Peyer's patch (tissue), 4 donors: ENCODE measurements around the gene GNG12. TPM values are rescaled to one million over a fixed set of nuclear protein-coding genes. Genes with fewer than 3 reads are reported as not detected.
A peak's percentile ranks its signal among the peaks of the same experiment; 100 is the strongest.

ENCODE experiments used
- DNase-seq, 3 donors: peaks; one replicate each; pipeline ENCODE4 v3.0.0-alpha.2; 2017 to 2019
- H3K27ac ChIP-seq, 4 donors: fragments of 200-600 bp; sonication (generic); one replicate each; pipeline ENCODE4 v1.5.1; 2016 to 2019
- H3K27me3 ChIP-seq, 2 donors: fragments of 200-600 bp; sonication (generic); one replicate each; pipeline ENCODE4 v1.5.1; 2019
- H3K36me3 ChIP-seq, 3 donors: fragments of 200-600 bp; sonication (generic); one replicate each; pipeline ENCODE4 v1.5.1; 2016 to 2019
- H3K4me1 ChIP-seq, 4 donors: fragments of 200-600 bp; sonication (generic); one replicate each; pipeline ENCODE4 v1.5.1; 2016 to 2019
- H3K4me3 ChIP-seq, 4 donors: fragments of 200-600 bp; sonication (generic); 1 replicate in 3 of 4; 2 replicates in 1 of 4; pipeline ENCODE4 v1.5.1; 2016 to 2019; ENCODE audit warnings: mild to moderate bottlenecking in 1 of 4
- H3K9me3 ChIP-seq, 4 donors: fragments of 200-600 bp; sonication (generic); one replicate each; pipeline ENCODE4 v1.5.1; 2016 to 2019; ENCODE audit warnings: mild to moderate bottlenecking in 1 of 4
- POLR2A ChIP-seq, 2 donors: fragments of 450-650 bp; IDR thresholded peaks; one replicate each; pipeline ENCODE4 v1.5.1; 2017; ENCODE audit warnings: antibody characterized with exemption in 2 of 2, mild to moderate bottlenecking in 2 of 2, moderate library complexity in 2 of 2
- total RNA-seq, 4 donors: library from RNA; depleted of rRNA; stranded (reverse); fragments of >200 nt; gene quantifications; one replicate each; pipeline ENCODE4 v1.1.0, GENCODE V29; 2016
- TF ChIP-seq, protein P1 (sequence below), 6 experiments: fragments of 450-650 bp in 4 of 6; fragments of 200-600 bp in 2 of 6; sonication (generic) in 1 of 6; IDR thresholded peaks; one replicate each; pipeline ENCODE4 v1.5.1; 2017 to 2019; ENCODE audit warnings: antibody characterized with exemption in 6 of 6, mild to moderate bottlenecking in 3 of 6, moderate library complexity in 1 of 6

The GNG12 gene
- total RNA-seq, 4 donors from 2014 or later: 61.9 to 271 (median 165) TPM

DNA sequence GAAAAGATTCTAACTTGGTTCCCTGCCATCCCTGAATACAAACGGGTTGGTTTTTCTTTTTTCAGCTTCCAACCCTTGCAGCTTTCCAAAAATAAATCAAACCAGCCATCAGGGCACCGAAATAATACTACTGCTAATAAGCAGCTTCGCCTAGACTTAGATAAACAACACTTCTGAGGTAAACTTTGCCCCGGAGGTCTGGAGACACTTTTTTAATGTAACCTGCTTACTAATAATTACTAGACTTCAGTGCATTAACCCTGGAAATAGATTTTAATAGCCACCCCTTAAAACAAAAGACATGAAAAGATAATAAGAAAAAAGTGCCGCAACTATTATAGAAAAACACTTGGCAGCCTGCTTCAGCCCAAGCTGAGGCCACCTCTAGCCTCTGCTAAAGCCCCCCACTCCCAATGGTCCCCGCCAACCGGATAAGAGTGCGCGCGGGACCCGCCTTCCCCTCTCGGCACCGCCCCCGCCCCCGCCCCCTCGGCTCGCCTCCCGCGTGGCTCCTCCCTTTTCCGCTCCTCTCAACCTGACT is 148.7 kb downstream of the GNG12 start:
- TF ChIP-seq, protein P1, sequence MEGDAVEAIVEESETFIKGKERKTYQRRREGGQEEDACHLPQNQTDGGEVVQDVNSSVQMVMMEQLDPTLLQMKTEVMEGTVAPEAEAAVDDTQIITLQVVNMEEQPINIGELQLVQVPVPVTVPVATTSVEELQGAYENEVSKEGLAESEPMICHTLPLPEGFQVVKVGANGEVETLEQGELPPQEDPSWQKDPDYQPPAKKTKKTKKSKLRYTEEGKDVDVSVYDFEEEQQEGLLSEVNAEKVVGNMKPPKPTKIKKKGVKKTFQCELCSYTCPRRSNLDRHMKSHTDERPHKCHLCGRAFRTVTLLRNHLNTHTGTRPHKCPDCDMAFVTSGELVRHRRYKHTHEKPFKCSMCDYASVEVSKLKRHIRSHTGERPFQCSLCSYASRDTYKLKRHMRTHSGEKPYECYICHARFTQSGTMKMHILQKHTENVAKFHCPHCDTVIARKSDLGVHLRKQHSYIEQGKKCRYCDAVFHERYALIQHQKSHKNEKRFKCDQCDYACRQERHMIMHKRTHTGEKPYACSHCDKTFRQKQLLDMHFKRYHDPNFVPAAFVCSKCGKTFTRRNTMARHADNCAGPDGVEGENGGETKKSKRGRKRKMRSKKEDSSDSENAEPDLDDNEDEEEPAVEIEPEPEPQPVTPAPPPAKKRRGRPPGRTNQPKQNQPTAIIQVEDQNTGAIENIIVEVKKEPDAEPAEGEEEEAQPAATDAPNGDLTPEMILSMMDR (IDR thresholded peaks at IDR 0.05): no peak
- TF ChIP-seq POLR2A (IDR thresholded peaks at IDR 0.05): no peak
- H3K27me3 ChIP-seq: no peaks in the 10 kb centered on the region
- H3K36me3 ChIP-seq: peaks cover 0 to 20% (median 3%) of the 10 kb centered on the region in 3 donors
- no peak for DNase-seq
- H3K27ac ChIP-seq: peak overlapping the region; percentile 67 to 99 (median 86)
- no peaks in the 10 kb centered on the region for H3K9me3 ChIP-seq
- peak overlapping the region; percentile 68 to 89 (median 80) for H3K4me3 ChIP-seq
- H3K4me1 ChIP-seq: peaks cover 0 to 30% (median 6%) of the 10 kb centered on the region in 4 donors

DNA sequence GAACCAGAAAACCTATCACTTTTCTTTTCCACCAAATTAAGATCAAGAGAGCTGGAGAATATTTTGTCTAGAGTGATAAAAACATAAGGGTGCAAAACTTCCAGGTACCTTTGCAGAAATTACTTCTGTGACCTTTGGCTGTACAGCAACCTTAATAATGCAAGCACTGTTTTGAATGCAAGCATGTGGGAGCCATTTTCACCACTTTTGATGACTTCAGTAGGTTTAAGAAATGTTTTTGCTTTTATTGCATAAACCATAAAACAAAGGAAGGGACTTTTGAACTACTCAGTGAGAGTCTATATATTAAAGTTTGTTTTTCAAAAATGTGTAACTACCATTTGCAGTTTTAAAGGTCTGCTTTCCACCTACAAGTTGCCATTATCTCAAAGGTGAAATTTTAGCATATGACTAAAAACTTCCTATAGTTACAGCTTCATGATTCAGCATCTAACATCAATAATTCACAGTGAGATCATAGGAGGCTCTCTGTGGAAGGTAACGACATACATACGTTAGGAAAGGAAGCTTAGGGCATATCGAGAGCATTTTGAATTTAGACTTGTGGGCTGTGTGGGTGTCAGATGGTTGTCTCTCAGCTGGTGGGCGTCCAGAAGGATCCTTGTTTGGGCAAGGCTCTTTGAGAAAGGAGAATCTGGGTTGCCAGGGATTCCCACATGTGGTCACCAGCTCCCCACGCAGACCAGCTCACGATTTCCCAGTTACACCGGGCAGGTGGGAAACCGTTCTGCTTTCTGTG is 149.3 kb downstream of the GNG12 start:
- peak overlapping the region; percentile 67 to 99 (median 86) for H3K27ac ChIP-seq
- no peaks in the 10 kb centered on the region for H3K27me3 ChIP-seq
- no peaks in the 10 kb centered on the region for H3K9me3 ChIP-seq
- peak in 1 of 3 donors; percentile 47 for DNase-seq
- peaks cover 0 to 30% (median 6%) of the 10 kb centered on the region in 4 donors for H3K4me1 ChIP-seq
- TF ChIP-seq, protein P1 (IDR thresholded peaks at IDR 0.05): no peak
- TF ChIP-seq POLR2A (IDR thresholded peaks at IDR 0.05): peak in 1 of 2 donors; percentile 29
- peak overlapping the region in 3 of 4 donors; percentile 77 to 89 (median 82) for H3K4me3 ChIP-seq
- peaks cover 0 to 16% (median 3%) of the 10 kb centered on the region in 3 donors for H3K36me3 ChIP-seq

DNA sequence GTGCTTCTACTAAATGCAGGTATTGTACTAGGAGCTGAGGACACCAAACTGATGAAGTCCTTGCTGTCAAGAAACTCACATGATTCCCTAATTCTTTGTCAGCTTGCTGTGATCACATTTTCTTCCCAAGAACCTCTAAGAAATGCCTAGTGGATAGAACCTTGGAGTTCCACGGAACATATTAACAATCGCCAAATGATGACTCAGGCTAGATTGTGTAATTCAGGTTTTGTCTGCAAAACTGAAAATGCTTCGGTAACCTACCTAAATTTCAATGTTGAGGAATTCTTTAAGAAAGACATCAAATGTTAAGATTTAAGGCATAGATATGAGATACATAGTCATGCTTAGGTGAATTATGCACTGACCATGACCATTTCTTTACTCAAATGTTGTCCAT is 150.0 kb downstream of the GNG12 start:
- Histone ChIP-seq H3K4me1 (peaks cover 0 to 24% (median 6%) of the 10 kb centered on the region in 4 donors), H3K27me3 (no peaks in the 10 kb centered on the region), H3K36me3 (peaks cover 0 to 10% (median 1%) of the 10 kb centered on the region in 3 donors), H3K9me3 (no peaks in the 10 kb centered on the region), H3K27ac (peak overlapping the region in 2 of 4 donors; percentile 80 to 91), H3K4me3 (no peak overlapping the region)
- TF ChIP-seq, protein P1 (IDR thresholded peaks at IDR 0.05): no peak
- no peak for TF ChIP-seq POLR2A (IDR thresholded peaks at IDR 0.05)
- DNase-seq: no peak

DNA sequence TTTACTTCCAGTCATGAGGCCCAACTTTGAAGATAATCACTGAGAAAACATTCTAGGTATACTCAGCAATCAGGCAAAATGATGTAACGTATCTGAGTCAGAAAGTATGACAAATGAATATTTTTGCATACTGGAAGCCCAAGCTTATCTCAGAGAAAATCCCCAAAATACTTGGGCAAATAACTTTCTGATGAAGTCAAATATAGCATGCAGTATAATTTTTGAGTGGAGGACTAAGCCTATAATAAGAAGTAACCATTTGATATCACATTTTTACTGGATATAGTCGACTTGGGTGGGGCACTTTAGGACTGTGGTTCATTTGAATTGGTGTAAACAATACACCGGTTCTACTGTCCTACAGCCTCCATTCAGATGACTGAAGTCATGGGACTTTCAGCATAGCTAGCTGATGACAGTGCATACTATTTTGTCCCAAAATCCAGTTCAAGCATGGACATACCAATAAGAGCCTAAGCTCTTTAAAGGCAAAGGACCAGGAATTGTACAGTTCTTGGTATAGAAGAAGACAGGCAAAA is 150.5 kb downstream of the GNG12 start:
- TF ChIP-seq, protein P1 (IDR thresholded peaks at IDR 0.05): no peak
- TF ChIP-seq POLR2A (IDR thresholded peaks at IDR 0.05): no peak
- Histone ChIP-seq H3K4me3 (no peak overlapping the region), H3K27me3 (no peaks in the 10 kb centered on the region), H3K27ac (peak overlapping the region in 1 of 4 donors; percentile 10), H3K36me3 (peaks cover 0 to 4% (median 0%) of the 10 kb centered on the region in 3 donors), H3K9me3 (no peaks in the 10 kb centered on the region), H3K4me1 (peaks cover 0 to 21% (median 6%) of the 10 kb centered on the region in 4 donors)
- no peak for DNase-seq

DNA sequence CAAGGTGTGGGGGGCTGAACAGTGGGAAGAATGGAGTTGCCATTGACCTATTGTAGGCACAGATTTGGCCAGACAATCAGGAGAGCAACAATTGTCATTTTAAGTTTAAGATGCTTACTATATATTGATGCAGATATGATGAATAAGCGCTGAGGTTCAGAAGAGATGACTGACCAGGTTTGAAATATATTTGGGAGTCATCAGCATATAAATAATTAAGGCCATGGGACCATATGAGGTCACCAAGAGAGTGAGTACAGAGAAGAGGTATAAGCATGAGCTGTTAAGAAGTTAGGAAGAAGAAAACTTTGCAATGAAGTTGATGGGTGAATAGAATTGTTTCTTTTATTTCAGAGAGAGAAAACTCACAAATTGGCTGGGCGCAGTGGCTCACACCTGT is 152.8 kb downstream of the GNG12 start:
- H3K27ac ChIP-seq: no peak overlapping the region
- no peak overlapping the region for H3K4me3 ChIP-seq
- no peak for DNase-seq
- TF ChIP-seq, protein P1 (IDR thresholded peaks at IDR 0.05): no peak
- TF ChIP-seq POLR2A (IDR thresholded peaks at IDR 0.05): no peak
- H3K27me3 ChIP-seq: no peaks in the 10 kb centered on the region
- no peaks in the 10 kb centered on the region for H3K36me3 ChIP-seq
- no peaks in the 10 kb centered on the region for H3K9me3 ChIP-seq
- peaks cover 0 to 11% (median 3%) of the 10 kb centered on the region in 4 donors for H3K4me1 ChIP-seq
